Glomerular endothelial cell (primary cell): Measurements from ENCODE around the gene PPP2R2D. TPM values are rescaled to one million over a fixed set of nuclear protein-coding genes. Genes with fewer than 3 reads are reported as not detected.

Experiments
- DNase-seq: peaks from one replicate; pipeline ENCODE4 v3.0.0-alpha.2; 2011; ENCODE audit warnings: low read depth, low spot score; ENCODE audit errors: extremely low read depth
- total RNA-seq: library from RNA; depleted of rRNA; stranded (reverse); fragments of >200 nt; gene quantifications from 2 replicates; pipeline ENCODE4 v1.2.3, GENCODE V29; 2015

The PPP2R2D gene
- total RNA-seq, 1 donor from 2014 or later: 25.9 TPM

DNA sequence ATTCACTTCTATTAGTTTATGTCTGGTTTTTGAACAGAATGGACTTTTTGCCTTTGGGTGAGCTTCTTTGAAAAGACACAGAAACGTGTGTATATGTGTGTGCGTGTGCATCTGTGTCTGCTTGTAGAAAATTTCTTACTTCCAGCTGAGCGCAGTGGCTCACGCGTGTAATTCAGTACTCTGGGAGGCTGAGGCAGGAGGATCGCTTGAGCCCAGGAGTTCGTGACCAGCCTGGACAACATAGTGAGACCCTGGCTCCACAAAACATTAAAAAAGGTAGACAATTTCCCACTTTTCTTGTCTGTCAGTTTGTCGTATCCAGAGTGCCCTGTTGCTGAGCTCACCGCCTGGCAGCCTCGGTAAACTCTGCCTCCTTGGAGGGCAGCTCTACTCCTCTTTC, 25.4 kb downstream of the PPP2R2D start:
- DNase-seq: no peak

DNA sequence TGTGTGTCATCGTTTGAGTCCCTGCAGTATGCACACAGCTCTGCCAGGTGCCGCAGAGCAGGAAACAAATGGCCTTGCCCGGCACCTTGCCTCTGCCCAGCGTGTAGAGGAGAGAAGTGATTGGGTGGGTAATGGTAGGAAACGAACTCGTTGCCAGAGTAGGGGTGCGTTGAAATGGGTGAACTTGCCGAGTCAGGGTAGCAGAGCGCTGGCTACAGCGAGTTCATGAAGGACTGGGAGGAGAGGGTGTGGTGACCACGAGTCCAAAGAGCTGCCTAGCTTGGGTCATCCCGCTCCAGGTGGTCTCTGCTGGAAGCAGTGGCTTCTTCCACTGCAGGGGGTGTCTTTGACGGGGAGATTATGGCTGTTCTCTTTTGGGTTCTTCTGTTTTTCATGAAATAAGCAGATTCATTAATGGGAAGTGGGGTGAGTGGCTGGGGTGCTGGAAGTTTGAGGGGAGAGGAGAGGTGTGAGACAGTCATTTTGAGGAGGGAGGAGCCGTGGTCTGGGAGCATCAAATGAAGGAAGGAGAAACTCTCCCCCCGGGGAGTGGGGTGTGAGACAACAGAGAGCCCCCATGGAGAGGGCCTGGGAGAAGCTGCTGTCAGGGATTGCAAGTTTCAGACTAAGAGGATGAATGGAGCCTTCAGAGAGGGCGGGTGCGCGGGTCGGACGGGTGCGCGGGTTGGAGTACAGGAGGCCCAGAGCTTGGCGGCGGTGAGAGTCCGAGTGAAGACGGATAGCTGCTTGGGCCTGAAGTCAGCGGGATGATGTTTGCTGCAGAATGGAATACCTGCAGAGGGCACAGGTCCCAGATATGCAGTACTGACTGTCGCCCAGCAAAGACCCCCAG, 26.2 kb downstream of the PPP2R2D start:
- DNase-seq: no peak

DNA sequence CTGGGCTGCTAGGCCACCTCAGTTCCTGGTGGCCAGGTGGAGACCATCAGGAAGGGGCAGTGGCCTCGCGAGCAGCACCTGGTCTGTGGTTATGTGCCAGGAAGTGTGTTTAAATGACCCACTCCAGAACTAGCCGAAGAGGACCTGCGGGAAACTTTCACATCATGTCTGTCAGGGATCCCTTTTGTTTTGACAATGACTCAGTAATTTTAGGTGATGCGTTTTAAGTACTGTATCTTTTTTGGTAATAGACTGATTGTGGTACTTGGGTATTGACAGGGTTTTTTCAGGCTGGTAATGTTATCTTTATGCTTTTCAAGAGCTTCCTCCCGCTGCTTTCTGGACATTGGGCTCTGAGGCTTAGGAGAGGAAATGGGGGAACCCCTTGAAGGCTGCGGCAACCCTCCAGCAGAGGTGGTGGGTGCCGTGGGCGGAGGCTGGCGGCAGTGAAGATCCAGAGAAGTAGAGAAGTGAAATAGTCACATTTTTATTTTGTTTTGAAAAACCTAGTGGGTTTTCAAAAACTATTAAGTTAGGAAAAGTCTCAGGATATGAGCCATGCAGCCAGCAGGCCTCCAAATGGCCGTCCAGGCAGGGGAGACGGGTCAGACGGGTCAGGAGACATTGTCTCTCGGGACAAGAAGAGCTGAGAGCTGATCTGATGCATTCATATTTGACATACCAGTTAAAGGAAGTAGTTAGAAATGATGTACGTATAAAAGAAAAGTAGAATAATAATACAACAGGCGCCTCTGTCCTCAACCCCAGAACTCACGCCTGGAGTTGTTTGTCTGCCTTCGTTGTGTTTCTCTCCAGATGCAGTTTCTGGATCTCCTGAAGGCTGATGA, 27.7 kb downstream of the PPP2R2D start:
- no peak for DNase-seq

DNA sequence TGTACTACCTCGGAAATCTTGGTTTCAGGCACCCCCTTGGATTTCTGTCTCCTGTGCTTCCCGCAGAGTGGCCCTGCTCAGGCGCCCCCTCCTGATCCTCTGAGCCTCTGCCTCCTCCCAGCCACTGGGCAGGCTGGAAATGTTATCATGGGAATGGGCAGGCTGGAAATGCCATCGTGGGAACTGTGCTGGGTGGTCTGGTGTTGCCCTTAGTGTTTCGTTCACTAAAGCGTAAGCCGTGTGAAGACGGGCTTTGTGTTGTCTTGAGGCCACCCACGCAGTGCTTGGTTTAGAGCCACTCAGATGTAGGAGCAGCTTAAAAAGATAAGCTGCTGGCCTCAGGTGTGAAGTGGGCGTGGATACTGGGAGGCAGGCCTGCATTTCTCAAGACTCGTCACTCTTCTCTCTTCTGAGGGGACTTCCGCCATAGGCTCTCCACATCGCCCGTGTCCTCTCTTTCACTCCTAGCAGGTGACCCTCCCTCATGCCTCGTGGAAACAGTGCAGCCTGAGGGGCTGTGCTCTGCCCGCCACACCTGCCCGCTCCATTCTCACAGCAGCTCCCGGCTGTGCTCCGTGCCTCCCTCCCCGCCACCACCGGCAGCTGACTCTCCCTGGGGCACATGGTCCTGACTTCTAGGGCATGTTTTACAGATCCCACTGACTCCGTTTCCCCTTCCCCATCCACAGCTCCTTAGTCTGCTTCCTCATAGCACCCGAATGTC, 28.5 kb downstream of the PPP2R2D start:
- no peak for DNase-seq

DNA sequence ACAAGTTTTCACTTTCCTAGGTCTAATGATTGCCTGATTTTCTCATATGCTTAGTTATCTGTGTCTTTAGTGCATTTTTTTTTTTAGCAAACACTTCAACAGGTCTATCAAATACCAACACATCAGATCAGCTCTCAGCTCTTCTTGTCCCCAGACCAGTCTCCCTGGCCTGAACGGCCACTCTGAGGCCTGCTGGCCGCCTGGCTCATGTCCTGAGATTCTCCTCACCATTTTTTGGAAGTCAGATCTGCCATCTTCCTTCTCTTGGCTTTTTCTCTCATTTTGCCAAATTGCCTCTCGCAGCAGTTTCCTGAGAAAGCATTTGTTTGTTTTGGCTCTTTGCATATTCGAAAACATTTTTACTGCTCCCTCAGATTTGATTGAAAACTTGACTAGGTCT, 29.3 kb downstream of the PPP2R2D start:
- no peak for DNase-seq

DNA sequence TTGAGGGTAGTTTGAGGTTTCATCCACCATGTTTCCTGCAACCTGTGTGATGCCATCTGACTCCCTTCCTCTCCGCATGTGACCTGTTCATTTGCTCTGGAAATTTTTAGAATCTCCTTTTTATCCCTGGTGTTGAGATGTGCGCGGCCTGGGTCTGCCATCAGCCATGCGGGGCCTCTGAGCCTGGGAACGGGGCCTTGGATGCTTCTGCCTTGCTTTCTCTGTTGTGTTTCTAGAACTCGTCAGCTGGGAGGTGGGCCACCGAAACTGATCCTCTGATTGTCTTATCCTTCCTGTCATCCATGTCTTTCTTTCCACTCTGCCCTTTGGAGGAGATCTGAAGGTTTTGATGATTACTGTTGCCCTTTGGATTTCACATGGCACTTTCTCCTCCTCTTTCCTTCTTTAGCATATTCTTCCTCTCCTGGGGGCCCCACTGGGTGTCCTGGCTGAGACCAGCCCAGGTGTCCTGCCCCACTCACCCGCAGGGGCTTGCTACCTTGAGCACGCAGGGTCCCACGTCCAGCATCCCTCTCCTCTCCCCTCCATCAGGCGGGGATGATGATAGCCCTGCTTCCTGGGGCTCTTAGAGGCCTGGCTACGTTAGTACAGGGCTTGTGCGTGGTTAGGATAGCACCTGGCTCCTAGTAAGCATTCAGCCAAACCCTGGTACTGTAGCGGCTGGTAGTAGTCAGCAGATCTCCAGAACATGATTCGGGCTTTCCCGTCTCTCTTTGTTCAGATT, 29.9 kb downstream of the PPP2R2D start:
- DNase-seq: no peak

DNA sequence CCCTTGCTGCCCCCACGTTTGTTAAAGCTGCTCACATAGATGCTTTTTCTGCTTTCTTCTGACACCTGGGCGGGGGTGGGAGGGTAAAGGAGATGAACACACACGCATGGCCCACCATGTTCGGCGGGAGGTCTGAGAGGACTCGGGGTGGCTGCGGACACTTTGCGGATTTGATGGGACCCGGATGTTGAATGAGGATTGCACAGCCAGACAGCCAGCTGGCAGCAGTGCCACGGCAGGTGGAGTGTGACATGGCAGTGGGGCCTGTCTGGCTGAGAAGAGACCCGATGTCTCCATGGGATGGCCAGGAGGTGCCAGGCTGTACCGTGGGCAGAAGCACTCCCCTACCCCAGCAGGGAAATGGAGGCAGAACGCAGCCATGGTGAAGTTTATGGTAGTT, 31.2 kb downstream of the PPP2R2D start:
- no peak for DNase-seq

DNA sequence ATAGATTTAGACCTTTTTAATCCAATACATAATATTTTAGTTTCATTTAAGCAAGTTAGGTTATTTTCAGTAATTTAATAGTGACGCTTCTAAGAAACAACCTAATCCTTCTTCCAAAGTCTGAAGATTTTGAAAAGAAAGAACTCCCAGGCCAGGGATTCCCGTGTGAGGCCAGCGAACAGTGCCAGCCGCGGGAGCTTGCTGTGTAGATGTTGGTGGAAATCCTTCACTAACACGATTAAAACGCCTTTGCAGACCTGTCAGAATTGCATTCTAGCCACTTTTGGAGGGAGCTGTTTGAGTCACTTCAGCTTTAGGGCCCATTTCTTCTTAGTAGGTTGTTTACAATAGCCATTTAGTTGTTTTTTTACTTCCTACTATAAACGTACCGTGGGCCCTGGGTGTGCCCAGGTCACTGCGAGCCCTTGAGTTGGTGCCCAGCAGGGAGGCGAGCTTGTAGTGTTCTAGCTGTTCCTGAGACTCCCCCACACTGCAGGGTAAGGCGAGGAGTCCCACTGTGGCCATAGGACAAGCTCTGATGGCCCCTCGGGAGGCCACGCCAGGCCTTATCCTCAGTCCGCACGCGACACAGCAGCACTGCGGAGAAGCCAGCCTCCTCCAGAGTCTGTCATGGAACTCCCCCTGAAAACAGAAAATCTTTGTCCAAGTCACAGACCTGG, 32.3 kb downstream of the PPP2R2D start:
- no peak for DNase-seq

DNA sequence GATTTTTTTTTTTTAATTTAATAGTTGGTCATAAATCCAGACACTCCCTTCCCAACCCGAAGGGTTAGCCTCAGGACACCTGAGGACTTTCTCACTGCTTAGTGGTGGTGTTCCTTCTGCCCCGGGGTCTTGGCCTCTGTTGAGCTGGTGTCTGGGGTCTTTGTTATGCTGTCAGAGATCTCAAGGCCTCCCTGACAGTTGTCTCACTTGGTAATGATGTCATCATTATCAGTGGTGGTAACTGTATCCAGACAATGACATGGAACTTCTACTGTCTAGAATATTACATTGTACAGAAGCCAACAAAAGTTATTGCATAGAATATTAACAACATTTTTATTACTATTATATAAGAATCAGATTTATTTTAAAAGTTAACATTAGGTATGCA, 32.9 kb downstream of the PPP2R2D start:
- no peak for DNase-seq

DNA sequence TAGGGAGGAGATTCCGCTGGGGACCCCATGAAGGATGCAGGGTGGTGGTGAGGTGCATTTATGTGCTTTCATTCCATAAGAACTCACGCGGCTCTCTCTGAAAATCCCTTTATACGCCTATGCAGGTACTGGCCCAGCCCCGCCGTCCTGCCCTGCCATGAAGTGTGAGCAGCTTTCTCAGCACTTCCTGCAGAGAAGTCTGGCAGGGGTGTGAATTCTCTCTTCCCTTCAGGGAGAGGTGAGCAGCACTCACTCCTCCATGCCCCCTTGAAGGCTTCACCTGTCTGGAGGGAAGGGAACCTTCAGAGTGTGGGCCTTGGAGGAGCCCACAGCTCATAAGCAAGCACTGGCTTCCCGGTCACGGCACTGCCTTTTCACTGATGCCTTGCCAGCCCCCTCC, 34.0 kb downstream of the PPP2R2D start:
- no peak for DNase-seq

DNA sequence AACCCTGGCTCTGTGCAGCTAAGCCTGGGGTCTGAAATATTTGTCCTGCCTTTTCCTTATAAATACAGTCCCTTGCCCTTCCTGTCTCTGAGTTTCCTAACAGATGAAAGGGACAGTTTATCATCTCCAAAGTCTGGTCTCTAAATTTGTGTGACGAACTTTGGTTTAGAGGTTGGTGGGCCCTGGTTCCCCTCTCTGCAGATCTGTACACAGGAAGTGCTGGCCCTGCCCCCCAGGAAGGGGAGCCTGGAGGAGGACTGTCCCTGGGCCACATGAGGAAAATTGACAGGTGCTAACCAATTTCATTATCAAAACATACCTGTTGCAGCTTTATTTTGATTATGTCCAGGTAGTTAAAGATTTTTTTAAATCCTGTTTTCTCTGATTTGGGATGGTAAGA, 34.5 kb downstream of the PPP2R2D start:
- DNase-seq: no peak

DNA sequence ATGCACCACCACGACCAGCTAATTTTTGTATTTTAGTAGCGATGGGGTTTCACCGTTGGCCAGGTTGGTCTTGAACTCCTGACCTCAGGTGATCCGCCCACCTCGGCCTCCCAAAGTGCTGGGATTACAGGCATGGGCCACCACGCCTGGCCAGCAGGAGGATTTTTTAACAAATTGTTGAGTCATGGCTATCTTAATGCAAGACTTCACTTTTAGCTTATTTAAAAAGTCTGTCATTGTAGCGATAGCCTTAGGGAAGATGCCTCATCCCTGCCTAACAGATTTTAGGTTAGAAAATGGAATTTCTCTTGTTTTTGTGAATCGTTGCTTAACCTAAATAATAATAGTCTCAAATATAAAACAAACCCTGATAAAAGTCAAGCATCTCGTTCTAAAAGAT, 35.5 kb downstream of the PPP2R2D start:
- DNase-seq: no peak

DNA sequence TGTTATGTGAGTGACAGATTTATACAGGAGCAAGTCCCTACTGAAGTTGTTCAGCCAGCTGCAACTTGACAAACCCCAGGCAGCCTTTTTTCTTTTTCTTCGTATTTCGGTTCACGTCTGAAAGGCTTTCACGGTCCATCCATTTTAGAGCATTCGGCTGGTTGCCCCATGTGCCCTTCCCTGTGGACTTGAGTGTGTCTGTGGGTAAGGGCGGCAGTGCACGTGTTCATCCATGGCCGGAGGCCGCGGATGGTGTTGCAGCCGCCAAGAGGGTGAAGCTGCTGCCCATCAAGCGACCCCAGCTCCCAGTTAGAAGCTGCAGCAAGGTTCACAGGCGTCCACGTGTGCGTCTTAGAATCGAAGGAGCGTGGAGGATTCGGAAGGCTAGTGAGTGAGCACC, 35.9 kb downstream of the PPP2R2D start:
- DNase-seq: no peak

DNA sequence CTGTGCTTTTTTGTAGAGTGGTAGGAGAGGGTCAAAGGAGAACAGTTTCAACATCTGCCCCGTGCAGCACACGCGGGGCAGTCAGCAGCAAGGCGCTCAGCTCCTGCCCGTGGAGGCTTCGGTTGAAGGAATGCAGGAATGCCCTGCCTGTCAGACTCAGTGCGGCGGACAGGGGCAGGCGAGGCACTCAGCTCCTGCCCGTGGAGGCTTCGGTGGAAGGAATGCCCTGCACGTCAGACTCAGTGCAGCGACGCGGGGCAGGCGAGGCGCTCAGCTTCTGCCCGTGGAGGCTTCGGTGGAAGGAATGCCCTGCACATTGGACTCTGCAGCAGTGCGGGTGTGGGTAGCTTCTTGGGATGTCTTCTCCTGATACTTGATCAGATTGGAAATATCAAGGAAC, 37.0 kb downstream of the PPP2R2D start:
- no peak for DNase-seq

DNA sequence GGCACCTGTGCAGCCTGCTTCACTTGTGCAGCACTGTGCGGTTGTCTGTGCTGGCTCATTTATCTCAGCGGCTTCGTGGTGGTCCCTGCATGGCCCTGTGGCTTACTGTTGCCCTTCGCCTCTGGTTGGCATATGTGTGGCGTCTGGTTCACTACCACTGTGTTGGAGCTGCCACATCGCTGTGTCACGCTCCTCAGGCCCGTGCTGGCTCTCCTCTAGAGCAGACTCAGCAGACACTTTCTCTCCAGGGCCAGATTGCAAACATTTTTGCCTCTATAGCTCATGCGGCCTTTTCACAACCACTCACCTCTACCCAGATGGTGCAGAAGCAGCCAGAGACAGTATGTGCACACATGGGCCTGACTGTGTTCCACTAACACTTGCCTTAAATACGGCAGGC, 37.9 kb downstream of the PPP2R2D start:
- no peak for DNase-seq

DNA sequence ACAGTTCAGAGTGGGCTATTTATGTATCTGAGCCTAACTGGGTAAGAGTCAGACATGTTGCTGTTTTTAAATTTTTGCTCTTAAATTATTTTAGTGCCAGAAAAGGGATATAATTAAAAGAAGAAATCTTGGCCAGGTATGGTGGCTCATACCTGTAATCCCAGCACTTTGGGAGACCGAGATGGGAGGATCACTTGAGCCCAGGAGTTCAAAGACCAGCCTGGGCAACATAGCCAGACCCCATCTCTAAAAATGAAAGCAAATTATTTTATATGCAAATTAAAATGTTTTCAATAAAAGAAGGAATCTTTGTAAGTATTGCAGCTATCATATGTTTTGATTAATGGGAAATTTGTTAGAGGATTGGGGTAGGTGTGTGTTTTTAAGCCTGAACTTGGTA, 41.6 kb downstream of the PPP2R2D start:
- no peak for DNase-seq

DNA sequence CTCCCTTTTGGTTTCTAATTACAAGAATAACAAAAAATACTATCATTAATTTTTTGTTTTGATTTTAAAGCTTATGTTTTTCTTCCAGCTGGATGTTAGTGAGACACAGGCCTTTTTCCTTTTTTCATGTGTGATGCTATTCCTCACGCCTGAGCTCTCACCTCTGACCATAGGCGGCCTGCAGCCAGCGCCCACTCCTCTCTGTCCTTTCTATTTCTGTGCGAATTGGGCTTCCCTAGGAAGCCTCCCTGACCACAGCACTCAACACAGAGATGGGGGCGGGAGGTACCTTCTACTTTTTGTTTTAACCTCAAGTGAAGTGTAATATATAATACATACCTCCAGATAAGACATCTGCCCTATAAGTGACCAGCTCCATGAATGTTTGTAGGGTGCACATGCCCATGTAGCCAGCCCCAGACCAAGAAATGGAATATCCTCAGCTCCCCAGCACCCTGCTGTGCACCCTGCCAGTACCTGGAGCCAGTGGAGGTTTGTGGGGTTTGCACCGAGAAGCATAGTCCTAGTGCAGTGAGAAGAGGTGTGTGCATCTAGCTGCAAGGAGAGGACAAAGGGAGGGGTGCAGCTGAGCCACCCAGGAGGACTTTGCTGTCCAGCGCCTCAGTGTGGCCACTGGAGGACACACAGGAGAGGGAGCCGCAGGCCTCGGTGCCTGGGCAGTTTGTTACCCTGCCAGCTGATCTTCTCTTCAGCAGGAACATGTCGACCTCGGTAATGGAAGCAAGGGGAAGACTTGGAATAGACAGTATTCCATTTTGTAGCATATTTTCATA, 42.4 kb downstream of the PPP2R2D start:
- no peak for DNase-seq

DNA sequence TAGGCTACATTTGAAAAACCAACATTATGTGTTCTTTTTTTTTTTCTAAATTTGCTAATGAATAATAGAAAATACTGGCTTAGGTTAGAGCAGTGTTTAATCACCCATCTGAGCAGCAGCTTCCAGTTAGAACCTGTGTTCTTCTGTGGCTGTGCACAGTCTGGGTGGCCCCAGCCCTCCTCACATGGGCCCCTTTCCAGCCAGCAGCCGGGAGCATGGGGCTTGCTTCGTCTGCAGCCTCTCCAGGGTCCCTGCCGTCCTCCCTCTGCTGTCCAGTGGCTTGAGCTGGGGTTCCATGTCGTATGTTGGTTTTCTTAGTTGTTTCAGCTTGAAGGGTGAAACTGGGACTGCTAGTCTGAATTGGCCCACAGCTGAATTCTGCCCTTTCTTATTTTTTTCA, 43.6 kb downstream of the PPP2R2D start:
- DNase-seq: no peak

DNA sequence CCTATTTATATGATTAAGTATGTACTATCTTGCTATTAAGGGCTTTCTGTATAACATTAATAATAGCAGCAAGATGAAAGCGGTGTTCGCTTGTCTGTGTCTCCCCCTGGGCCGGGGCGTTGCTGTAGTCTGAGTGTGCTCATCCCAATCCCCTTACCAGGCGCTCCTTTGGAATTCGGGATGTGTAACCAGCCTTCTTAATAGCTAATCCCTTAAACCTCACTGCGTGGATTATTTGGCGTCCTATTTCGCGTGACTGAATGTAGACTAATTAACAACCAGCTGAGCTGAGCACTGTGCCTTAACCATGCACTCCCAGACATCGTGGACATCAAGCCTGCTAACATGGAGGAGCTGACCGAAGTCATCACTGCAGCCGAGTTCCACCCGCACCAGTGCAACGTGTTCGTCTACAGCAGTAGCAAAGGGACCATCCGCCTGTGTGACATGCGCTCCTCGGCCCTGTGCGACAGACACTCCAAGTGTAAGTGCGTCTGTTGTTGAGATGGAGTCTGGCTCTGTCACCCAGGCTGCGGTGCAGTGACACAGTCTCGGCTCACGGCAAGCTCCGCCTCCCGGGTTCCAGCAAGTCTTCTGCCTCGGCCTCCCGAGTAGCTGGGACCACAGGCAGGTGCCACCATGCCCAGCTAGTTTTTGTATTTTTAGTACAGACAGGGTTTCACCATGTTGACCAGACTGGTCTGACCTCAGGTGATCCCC, 44.3 kb downstream of the PPP2R2D start:
- DNase-seq: no peak
